DMS114 treated with DMSO at 0.1 percent for 48 hours (cell line): ENCODE results near the gene NUMB.

Source experiments
- DNase-seq: peaks from one replicate; lab custom pipeline; 2025; ENCODE audit not compliant: unreplicated experiment; lab: John Stamatoyannopoulos, UW

NUMB gene

DNA sequence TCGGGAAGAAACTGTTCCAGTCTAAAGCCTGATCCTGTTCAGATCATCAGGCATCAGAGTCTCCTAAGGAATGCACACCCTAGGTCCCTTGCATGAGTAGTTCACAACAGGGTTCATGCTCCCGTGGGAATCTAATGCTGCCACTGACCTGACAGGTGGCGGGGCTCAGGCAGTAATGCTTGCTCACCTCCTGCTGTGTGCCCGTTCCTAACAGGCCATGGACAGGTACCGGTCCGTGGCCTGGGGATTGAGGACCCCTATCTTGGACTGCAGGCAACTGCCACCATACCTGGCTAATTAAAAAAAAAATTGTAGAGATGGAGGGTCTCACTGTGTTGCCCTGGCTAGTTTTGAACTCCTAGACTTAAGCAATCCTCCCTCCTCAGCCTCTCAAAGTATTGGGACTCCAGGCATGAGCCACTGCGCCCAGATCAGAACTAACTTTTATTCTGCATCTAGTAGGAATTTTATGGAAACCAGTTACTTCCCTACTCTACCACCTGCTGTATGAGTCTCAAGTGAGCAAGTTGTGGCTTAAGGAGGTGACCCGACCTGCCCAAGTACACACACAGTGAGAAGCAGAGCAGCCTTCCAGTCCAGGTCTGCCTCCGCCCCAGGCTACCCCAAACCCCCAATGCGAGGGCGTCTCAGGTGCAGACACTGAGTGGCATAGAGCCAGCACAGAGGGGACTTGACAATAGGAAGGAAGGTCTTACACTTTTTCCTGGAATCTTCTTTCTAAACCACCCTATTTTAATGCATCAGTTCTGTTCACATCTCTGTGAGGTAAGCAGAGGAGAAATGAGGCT is 223.6 kb downstream of the NUMB start:
- no peak for DNase-seq

- no peak for DNase-seq
Observed at GRCh38 chr14:73234029-73234428, 224.3 kb downstream of the NUMB start.

DNA sequence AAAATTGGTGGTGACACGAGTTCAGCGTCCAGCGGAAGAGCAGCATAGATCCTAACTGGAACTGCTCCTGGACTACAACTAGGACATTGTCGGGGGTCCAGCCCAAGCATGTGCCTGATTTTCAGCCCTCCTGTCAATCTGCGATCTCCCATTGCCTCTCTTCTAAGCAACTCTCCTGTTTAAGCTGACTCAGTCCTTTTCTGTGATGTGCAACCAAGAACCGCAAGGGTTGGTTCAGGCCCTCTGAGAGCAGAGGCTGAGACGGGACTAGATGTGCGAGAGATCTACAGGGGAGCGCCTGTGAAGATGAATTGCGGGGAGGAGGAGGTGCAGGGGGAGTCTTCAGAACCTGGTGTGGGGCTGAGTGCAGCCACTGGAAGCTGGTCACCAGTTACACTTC is 224.8 kb downstream of the NUMB start:
- DNase-seq, result no peak

GRCh38 chr14:73232984-73233383 is 225.4 kb downstream of the NUMB start:
- no peak for DNase-seq

- no peak for DNase-seq
Observed at GRCh38 chr14:73231981-73232851, 226.1 kb downstream of the NUMB start.

GRCh38 chr14:73230051-73230450 is 228.3 kb downstream of the NUMB start:
- no peak for DNase-seq

DNA sequence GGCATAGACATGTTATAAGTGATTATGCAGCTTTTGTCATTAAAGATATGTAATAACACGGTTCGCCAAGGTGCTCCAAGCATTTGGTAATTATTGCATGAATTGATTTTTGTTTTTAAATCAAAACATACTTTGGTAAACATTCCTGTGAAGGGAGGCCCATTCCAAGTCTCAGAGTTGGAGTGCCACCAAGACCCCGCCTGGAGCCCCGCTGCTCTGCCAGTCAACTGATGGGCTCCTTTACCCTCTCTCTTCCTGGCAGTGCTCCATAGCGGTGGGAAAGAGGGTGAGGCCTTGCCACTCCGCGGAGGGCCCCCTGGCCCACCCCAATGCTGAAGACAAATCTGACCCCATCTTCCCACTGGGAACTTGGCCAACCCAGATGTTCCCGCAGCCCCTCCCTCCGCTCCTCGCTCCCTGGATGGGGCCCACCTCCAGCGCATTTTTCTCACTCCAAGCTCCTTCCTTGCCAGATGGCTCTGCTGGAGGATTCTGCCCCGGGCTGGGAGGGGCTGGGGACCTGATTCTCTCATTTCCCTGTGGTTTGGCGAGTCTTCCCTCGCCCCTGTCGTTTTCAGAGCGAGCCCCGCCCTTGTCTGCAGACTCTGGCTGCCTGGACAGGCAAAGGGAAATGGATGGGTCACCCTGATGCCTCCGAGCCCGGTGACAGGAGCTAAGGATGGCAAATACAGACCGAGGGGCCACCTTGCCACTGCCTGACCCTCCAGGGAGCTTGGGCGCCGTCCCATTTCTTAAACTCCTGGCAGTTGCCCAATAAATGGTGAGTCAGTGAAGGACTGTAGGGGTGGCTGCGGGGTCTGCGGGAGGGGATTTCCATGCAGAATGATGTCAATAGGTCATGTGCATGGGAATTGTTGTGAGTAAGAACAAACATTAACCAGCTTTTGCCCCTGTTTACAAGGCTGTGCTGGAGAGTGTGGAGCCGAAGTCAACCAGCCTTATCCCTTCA is 230.2 kb downstream of the NUMB start:
- DNase-seq, result no peak

- DNase-seq, result no peak
Observed at GRCh38 chr14:73225496-73225895, 232.8 kb downstream of the NUMB start.
